ENCODE results near the gene CD302. TPM values are rescaled to one million over a fixed set of nuclear protein-coding genes. Genes with fewer than 3 reads are reported as not detected.
"Not testable (repeated sequence)": the region's sequence is repeated elsewhere in the genome, so short reads cannot be mapped to it uniquely, and the experiment has no call there.

The CD302 gene
- total and polyA plus RNA-seq, 4 donors: 65.9 to 118 (median 96.8) TPM

DNA sequence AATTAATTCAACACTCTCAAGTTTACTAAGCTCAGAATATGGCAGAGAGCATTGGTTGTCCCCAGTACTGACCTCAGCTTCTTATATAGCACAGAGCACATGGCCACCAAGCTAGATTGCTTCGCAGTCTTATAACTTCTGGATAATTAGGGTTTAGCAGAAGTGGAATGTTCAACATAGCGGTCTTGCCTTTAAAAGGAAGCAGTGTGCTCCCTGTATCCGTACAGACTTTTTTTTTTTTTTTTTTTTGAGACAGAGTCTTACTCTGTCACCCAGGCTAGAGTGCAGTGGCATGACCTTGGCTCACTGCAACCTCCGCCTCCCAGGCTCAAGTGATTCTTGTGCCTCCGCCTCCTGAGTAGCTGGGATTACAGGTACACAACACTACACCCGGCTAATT is 13.3 kb downstream of the CD302 start:
- TF ChIP-seq YY1 (IDR thresholded peaks at IDR 0.05): peak; percentile 11
- TF ChIP-seq, protein P1, sequence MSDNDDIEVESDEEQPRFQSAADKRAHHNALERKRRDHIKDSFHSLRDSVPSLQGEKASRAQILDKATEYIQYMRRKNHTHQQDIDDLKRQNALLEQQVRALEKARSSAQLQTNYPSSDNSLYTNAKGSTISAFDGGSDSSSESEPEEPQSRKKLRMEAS (IDR thresholded peaks at IDR 0.05): peak; percentile 8
- peaks cover 1 to 28% (median 10%) of the 10 kb centered on the region in 4 donors for H3K4me1 ChIP-seq (ENCODE audit: control insufficient read depth in 4 of 4, insufficient read depth in 4 of 4, low read length in 3 of 4)
- H3K4me3 ChIP-seq (ENCODE audit: low read depth in 1 of 3, low read length in 3 of 3); DNase-seq (ENCODE audit: low spot score); H3K27ac ChIP-seq (ENCODE audit: low read depth in 1 of 2, low read length in 2 of 2); H3K9ac ChIP-seq (ENCODE audit: low read depth in 1 of 2, low read length in 2 of 2); H3K27me3 ChIP-seq (ENCODE audit: control insufficient read depth in 4 of 4, insufficient read depth in 4 of 4, low read length in 3 of 4); H3K36me3 ChIP-seq (ENCODE audit: control insufficient read depth in 4 of 4, insufficient read depth in 3 of 4, low read depth in 1 of 4, low read length in 3 of 4); H3K9me3 ChIP-seq (ENCODE audit: control insufficient read depth in 4 of 4, low read length in 3 of 4): not testable (repeated sequence)
- WGBS: 74% methylated on average over 6 of the region's 6 CpGs

DNA sequence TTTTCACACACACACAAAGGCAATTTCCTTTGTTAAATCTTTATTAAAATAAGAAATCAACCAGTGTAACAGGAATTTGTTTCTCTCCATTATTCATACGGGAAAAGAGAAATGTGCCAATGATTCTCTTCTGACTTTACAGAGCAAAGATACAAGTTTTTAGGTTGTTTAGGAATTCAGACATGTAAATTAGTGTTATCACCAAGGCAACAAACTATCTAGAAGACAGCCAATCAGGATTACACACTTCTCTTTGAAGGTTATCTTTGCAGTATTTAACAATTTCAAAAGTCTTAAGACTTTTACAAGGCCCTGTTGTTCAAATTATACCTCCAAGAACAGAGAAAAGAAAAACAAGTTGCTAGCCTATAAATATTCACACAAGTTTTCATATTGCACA is 14.5 kb downstream of the CD302 start:
- H3K27me3 ChIP-seq (ENCODE audit: control insufficient read depth in 4 of 4, insufficient read depth in 4 of 4, low read length in 3 of 4): no peaks in the 10 kb centered on the region
- 75% methylated on average over 1 of the region's 1 CpG for WGBS
- TF ChIP-seq NR2F2 (IDR thresholded peaks at IDR 0.05): no peak
- TF ChIP-seq, protein P1 (IDR thresholded peaks at IDR 0.05): no peak
- TF ChIP-seq SP1 (IDR thresholded peaks at IDR 0.05): no peak
- no peak for TF ChIP-seq FOXA2 (IDR thresholded peaks at IDR 0.05)
- TF ChIP-seq, protein P2, sequence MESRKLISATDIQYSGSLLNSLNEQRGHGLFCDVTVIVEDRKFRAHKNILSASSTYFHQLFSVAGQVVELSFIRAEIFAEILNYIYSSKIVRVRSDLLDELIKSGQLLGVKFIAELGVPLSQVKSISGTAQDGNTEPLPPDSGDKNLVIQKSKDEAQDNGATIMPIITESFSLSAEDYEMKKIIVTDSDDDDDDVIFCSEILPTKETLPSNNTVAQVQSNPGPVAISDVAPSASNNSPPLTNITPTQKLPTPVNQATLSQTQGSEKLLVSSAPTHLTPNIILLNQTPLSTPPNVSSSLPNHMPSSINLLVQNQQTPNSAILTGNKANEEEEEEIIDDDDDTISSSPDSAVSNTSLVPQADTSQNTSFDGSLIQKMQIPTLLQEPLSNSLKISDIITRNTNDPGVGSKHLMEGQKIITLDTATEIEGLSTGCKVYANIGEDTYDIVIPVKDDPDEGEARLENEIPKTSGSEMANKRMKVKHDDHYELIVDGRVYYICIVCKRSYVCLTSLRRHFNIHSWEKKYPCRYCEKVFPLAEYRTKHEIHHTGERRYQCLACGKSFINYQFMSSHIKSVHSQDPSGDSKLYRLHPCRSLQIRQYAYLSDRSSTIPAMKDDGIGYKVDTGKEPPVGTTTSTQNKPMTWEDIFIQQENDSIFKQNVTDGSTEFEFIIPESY (IDR thresholded peaks at IDR 0.05): no peak
- TF ChIP-seq HNF4G (IDR thresholded peaks at IDR 0.05): no peak
- TF ChIP-seq JUND (IDR thresholded peaks at IDR 0.05): no peak
- TF ChIP-seq EGR1 (IDR thresholded peaks at IDR 0.05; ENCODE audit: low read depth in 2 of 2): no peak
- TF ChIP-seq RXRA (IDR thresholded peaks at IDR 0.05): no peak
- no peak for TF ChIP-seq GABPA (IDR thresholded peaks at IDR 0.05 in 1 of 2, conservative IDR thresholded peaks at IDR 0.05 in 1 of 2)
- TF ChIP-seq HNF4A (conservative IDR thresholded peaks at IDR 0.05): no peak
- TF ChIP-seq, protein P3, sequence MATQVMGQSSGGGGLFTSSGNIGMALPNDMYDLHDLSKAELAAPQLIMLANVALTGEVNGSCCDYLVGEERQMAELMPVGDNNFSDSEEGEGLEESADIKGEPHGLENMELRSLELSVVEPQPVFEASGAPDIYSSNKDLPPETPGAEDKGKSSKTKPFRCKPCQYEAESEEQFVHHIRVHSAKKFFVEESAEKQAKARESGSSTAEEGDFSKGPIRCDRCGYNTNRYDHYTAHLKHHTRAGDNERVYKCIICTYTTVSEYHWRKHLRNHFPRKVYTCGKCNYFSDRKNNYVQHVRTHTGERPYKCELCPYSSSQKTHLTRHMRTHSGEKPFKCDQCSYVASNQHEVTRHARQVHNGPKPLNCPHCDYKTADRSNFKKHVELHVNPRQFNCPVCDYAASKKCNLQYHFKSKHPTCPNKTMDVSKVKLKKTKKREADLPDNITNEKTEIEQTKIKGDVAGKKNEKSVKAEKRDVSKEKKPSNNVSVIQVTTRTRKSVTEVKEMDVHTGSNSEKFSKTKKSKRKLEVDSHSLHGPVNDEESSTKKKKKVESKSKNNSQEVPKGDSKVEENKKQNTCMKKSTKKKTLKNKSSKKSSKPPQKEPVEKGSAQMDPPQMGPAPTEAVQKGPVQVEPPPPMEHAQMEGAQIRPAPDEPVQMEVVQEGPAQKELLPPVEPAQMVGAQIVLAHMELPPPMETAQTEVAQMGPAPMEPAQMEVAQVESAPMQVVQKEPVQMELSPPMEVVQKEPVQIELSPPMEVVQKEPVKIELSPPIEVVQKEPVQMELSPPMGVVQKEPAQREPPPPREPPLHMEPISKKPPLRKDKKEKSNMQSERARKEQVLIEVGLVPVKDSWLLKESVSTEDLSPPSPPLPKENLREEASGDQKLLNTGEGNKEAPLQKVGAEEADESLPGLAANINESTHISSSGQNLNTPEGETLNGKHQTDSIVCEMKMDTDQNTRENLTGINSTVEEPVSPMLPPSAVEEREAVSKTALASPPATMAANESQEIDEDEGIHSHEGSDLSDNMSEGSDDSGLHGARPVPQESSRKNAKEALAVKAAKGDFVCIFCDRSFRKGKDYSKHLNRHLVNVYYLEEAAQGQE (IDR thresholded peaks at IDR 0.05): no peak
- no peak for TF ChIP-seq YY1 (IDR thresholded peaks at IDR 0.05)
- TF ChIP-seq TAF1 (conservative IDR thresholded peaks at IDR 0.05): no peak
- TF ChIP-seq, protein P4, sequence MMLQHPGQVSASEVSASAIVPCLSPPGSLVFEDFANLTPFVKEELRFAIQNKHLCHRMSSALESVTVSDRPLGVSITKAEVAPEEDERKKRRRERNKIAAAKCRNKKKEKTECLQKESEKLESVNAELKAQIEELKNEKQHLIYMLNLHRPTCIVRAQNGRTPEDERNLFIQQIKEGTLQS (IDR thresholded peaks at IDR 0.05): no peak
- no peak for TF ChIP-seq FOXA1 (IDR thresholded peaks at IDR 0.05)
- TF ChIP-seq, protein P5, sequence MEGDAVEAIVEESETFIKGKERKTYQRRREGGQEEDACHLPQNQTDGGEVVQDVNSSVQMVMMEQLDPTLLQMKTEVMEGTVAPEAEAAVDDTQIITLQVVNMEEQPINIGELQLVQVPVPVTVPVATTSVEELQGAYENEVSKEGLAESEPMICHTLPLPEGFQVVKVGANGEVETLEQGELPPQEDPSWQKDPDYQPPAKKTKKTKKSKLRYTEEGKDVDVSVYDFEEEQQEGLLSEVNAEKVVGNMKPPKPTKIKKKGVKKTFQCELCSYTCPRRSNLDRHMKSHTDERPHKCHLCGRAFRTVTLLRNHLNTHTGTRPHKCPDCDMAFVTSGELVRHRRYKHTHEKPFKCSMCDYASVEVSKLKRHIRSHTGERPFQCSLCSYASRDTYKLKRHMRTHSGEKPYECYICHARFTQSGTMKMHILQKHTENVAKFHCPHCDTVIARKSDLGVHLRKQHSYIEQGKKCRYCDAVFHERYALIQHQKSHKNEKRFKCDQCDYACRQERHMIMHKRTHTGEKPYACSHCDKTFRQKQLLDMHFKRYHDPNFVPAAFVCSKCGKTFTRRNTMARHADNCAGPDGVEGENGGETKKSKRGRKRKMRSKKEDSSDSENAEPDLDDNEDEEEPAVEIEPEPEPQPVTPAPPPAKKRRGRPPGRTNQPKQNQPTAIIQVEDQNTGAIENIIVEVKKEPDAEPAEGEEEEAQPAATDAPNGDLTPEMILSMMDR (IDR thresholded peaks at IDR 0.05; ENCODE audit: low read depth, low read length, missing input control): no peak
- TF ChIP-seq RAD21 (IDR thresholded peaks at IDR 0.05): no peak
- peaks cover 4 to 15% (median 10%) of the 10 kb centered on the region in 4 donors for H3K36me3 ChIP-seq (ENCODE audit: control insufficient read depth in 4 of 4, insufficient read depth in 3 of 4, low read depth in 1 of 4, low read length in 3 of 4)
- no peaks in the 10 kb centered on the region for H3K9me3 ChIP-seq (ENCODE audit: control insufficient read depth in 4 of 4, low read length in 3 of 4)
- peaks cover 0 to 25% (median 10%) of the 10 kb centered on the region in 4 donors for H3K4me1 ChIP-seq (ENCODE audit: control insufficient read depth in 4 of 4, insufficient read depth in 4 of 4, low read length in 3 of 4)
- H3K4me3 ChIP-seq (ENCODE audit: low read depth in 1 of 3, low read length in 3 of 3): no peak overlapping the region
- H3K9ac ChIP-seq (ENCODE audit: low read depth in 1 of 2, low read length in 2 of 2): no peak overlapping the region
- DNase-seq (ENCODE audit: low spot score): no peak
- H3K27ac ChIP-seq (ENCODE audit: low read depth in 1 of 2, low read length in 2 of 2): no peak overlapping the region

All from liver (tissue), 9 donors.